KOPT-K1 (cell line): ENCODE results near the gene LMOD1.
"Not testable (repeated sequence)": the region's sequence is repeated elsewhere in the genome, so short reads cannot be mapped to it uniquely, and the experiment has no call there.

Experiments
- H3K27ac ChIP-seq: fragments of 200-600 bp; sonication (generic); 2 replicates; pipeline ENCODE4 v1.5.1; 2016; ENCODE audit warnings: antibody characterized with exemption, mild to moderate bottlenecking, low read depth, low read length; ENCODE audit not compliant: poor library complexity, severe bottlenecking
- H3K36me3 ChIP-seq: fragments of 200-600 bp; sonication (generic); 2 replicates; pipeline ENCODE4 v1.5.1; 2017; ENCODE audit warnings: antibody characterized with exemption, mild to moderate bottlenecking, low read length, moderate library complexity; ENCODE audit not compliant: insufficient read depth
- H3K9me3 ChIP-seq: fragments of 200-600 bp; sonication (generic); 2 replicates; pipeline ENCODE4 v1.5.1; 2017; ENCODE audit warnings: antibody characterized with exemption, low read length, mild to moderate bottlenecking; ENCODE audit not compliant: insufficient read depth, poor library complexity, severe bottlenecking

LMOD1 gene

DNA sequence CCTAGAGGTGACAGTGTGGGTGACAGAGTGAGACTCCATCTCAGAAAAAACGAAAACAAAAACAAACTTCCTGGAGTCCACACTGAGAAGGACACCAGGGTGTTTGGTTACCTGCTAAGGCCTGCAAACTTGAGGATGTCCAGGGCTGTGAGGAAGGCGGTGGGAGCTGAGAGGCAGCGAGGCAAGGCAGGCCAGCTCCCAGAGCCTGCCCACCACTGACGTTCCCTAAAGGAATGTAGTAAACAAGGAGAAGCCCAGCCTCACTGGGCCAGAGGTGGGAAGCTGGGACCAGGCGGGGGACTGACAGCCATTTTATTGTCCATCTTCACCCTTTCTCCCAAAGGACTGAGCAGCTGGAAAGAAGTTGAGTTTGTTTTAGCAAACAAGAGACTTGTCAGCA, 33.5 kb downstream of the LMOD1 start:
- H3K9me3 ChIP-seq, result no peaks in the 10 kb centered on the region
- H3K36me3 ChIP-seq, result no peaks in the 10 kb centered on the region
- H3K27ac ChIP-seq, result no peak overlapping the region

DNA sequence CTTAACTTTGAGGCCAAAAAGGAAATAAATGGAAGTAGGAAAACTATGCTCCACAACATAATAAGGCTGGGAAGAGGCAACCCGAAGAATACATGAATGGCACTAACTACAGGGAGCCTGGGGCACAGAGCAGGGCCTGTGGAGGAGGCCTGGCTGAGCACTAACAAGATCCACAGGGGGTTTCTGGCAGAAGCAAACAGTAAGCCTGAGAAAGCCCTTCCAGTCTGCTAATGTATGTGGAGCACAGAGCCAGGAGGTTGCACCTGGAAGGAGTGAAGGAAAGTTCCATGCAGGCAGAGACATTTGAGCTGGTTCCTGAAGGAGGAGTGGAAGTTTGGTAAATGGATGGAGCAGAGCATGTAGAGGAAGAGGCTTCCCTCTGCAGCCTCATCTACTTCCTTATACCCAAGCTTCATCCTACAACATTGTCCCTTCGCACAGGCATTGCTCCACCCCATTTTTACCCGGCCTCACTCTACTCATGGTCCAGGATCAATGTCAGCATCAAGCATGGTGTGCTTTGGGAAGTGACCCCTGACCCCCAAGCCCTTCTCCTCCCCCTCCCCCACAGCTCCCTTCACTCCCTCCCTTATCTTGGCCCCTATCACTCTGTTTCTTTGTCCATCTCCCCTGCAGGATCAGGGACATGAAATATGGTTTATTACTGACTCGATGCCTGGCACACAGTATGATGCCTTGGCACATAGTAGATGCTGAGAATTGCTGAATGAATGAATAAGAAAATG, 34.3 kb downstream of the LMOD1 start:
- Histone ChIP-seq H3K9me3 (no peaks in the 10 kb centered on the region), H3K27ac (no peak overlapping the region), H3K36me3 (no peaks in the 10 kb centered on the region)

DNA sequence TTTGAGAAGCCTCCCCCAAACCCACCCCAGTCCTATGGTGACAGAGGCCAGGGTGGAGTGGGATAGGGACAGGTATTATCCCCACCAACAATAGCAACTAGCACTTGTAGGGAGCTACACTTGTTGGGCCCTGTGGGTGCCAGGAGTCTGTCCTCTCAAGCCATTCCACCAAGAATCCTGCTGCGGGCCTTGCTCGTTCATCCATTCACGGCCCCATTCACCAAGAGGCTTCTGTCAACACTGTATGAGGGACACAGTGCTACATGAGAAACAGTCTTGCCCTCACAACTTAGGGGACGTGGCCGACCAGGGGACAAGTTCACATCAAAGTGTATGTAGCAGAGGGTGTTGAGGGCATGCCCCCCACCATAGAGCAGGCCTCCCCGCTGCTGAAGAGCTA, 38.7 kb downstream of the LMOD1 start:
- no peak overlapping the region for H3K27ac ChIP-seq
- H3K9me3 ChIP-seq, result no peaks in the 10 kb centered on the region
- H3K36me3 ChIP-seq, result no peaks in the 10 kb centered on the region

DNA sequence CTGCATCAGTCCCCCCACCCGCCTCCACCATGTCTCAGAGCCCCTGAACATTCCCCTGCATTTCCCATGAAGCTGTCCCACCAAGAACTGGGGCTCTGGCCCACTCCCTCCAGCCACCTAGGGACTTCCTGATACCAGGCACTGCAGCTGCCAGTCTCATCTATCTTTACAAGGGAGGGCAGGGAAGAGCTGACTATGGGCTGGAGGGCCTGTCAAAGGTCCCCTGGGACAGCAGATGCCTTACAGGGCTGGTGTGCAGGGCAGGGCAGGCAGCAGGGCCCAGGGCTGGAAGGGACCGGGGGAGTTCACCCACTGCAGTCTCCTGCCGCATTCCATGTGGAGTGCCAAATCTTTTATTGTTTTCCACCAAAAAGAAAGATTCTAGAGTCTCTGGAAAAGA, 40.0 kb downstream of the LMOD1 start:
- H3K36me3 ChIP-seq, result no peaks in the 10 kb centered on the region
- H3K9me3 ChIP-seq, result no peaks in the 10 kb centered on the region
- H3K27ac ChIP-seq, result no peak overlapping the region

DNA sequence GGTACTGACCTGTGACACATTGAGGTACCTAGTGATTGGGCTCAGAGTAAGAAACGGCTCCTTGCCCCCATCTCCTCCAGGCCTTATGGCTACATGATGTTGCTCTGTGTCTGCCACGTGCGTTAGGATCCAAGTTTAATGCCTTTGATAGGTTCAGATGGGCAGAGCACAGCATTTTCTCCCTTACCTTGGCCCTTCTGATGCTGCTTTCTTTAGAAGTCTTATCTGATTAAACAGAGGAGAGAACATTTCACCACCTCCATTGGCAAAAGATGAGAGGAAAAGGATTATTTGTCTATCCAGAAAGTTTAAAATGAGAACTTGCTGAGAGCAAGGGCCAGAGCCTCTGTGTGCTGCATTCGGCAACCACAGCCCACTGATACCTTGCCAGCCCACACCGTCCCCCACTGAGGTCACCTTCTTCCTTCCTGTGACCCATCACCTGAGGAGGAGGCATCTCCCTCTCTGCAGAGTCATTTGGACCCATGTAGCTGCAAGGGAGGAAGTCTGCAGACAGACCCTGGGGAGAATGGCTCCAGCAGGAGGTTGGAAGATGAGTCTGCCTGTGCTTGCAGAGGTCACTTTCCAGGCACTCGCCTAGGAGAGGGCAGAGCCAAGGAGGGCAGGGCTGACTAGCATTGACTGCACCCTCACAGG, 41.0 kb downstream of the LMOD1 start:
- no peaks in the 10 kb centered on the region for H3K9me3 ChIP-seq
- H3K36me3 ChIP-seq, result no peaks in the 10 kb centered on the region
- no peak overlapping the region for H3K27ac ChIP-seq

DNA sequence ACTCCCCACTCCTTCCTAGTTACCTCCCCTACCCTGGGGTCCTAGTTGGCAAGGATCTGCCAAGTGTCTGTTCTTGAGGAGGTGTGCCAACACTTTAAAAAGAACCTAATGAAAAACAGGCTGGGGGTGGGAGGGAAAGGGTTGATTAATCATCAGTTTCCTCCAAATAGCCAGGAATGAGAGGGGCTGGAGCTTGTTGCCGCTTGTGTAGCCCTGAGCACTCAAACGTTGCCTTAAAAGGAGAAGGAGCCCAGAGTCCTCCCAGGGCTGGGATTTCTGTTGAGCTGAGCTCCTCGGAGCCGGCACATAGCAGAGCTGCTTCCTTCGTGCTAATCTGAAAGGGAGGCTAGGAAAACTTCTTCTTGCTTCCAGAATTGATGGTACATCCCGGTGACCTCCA, 41.8 kb downstream of the LMOD1 start:
- Histone ChIP-seq H3K9me3 (no peaks in the 10 kb centered on the region), H3K36me3 (no peaks in the 10 kb centered on the region), H3K27ac (no peak overlapping the region)

DNA sequence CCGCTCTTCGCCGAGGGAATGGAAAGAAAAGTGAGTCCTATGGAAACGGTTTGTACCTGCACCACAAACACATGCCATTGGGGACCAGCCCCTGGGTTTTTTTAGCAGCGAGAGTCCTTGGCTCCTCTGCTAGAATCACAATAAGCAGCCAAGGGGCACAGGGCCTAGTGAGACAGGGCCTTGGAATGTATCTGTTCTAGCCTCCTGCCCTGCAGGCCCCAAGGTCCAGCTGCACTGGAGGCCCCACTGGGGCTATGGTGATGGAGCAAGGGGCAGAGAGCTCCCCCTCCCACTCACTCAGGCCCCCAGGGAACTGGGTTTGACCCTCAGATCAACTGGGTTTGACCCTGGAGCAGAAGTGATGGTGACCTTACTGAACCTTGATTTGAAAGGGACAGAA, 43.2 kb downstream of the LMOD1 start:
- H3K36me3 ChIP-seq, result no peaks in the 10 kb centered on the region
- H3K9me3 ChIP-seq, result no peaks in the 10 kb centered on the region
- H3K27ac ChIP-seq, result no peak overlapping the region

DNA sequence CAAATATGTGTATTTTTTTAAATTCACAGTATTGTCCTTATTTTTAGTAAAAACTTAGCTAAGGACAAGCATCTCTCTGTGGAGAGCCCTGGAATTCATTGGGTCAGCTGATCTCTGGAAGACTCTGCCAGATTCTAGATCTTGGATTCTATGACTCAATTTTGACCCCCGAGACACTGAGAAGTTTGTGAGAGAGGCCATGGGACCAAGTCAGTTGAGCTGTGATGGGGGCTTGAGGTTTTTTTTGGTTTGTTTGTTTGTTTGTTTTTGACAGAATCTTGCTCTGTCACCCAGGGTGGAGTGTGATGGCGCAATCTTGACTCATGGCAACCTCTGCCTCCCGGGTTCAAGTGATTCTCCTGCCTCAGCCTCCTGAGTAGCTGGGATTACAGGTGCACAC, 44.1 kb downstream of the LMOD1 start:
- Histone ChIP-seq H3K9me3 (no peaks in the 10 kb centered on the region), H3K36me3 (no peaks in the 10 kb centered on the region), H3K27ac (no peak overlapping the region)

DNA sequence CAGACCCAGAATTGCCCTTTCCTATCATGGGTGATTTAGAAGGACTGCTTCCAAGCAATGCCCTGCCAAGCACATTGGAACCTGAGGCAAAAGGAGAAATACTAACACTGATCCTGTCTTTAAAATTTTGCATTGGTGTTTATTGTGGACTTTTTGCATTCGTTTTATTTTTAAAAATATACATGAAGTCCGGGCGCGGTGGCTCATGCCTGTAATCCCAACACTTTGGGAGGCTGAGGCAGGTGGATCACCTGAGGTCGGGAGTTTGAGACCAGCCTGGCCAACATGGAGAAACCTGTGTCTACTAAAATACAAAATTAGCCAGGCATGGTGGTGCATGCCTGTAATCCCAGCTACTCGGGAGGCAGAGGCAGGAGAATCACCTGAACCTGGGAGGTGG, 45.3 kb downstream of the LMOD1 start:
- H3K9me3 ChIP-seq, H3K27ac ChIP-seq, H3K36me3 ChIP-seq: not testable (repeated sequence)

DNA sequence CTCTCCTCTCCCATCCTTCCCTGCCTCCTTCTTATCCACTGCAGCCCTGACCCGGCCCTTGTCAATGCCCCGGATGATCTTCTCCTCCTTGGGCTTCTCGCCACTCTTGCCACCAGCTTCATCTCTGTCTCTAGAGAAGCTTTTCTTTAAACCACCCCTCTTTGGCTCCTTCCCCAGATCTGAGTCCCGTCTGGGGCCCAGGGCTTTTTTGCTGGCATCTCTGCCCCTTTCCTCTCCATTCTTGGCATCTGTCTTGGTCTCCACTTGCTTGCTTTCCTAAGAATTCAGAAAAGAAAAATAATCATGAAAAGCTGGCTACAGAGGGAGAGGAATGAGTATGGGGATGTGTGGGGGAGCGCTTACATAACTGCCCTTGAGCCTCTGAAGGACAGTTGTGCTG, 45.9 kb downstream of the LMOD1 start:
- no peaks in the 10 kb centered on the region for H3K9me3 ChIP-seq
- no peaks in the 10 kb centered on the region for H3K36me3 ChIP-seq
- no peak overlapping the region for H3K27ac ChIP-seq

DNA sequence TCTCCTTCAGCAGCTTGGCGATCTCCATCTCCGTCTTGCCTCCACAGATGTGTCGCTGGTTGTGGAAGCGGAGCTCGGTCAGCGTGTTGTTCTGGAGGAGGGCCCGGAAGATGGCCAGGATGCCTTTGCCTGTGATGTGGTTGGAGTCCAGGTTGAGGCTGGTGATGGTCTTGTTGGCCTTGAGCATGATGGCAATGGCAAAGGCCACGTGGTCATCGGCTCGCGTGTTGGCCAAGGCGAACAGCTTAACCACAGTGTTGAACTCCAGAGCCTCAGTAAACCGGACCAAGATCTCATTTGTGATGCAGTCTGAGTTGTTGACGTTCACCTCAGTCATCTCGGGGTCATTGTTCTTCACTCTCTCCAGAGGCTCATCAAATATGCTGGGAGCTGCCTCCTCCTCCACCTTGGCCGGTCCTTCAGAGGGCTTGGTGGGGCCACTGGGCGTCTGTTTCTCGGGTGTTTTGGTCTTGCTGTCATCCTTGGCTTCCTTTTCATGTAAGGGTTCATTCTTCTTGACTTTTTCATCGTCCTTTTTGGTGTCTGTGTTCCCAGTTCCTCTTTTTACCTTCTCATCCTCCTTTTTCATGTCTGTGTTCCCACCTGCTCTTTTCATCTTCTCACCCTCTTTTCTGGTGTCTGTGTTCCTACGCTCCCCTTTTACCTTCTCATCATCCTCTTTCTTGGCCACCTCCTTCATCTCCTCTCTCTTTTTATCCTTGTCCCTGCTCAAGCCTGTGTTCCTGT, 46.5 kb downstream of the LMOD1 start:
- Histone ChIP-seq H3K9me3 (no peaks in the 10 kb centered on the region), H3K36me3 (no peaks in the 10 kb centered on the region), H3K27ac (no peak overlapping the region)

DNA sequence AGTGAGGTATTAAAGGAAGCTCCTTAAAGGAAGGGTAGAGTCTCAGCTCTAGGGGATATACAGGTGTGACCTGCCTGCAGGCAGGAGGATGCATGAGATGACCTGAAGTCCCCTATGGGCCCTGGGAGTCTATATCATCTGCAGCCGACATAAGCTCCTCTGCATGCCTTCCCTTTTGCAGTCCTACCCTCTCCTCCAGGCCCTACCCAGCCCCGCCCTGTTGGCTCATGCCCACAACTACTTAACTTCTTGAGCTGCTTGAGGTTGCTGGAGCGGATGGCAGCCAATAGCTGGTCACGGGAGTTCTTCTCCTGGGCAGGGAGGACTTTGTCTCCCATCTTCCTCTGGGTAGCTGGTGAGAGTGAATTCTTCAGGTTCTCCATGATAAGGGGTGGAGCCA, 47.4 kb downstream of the LMOD1 start:
- H3K9me3 ChIP-seq, result no peaks in the 10 kb centered on the region
- H3K27ac ChIP-seq, result no peak overlapping the region
- no peaks in the 10 kb centered on the region for H3K36me3 ChIP-seq

DNA sequence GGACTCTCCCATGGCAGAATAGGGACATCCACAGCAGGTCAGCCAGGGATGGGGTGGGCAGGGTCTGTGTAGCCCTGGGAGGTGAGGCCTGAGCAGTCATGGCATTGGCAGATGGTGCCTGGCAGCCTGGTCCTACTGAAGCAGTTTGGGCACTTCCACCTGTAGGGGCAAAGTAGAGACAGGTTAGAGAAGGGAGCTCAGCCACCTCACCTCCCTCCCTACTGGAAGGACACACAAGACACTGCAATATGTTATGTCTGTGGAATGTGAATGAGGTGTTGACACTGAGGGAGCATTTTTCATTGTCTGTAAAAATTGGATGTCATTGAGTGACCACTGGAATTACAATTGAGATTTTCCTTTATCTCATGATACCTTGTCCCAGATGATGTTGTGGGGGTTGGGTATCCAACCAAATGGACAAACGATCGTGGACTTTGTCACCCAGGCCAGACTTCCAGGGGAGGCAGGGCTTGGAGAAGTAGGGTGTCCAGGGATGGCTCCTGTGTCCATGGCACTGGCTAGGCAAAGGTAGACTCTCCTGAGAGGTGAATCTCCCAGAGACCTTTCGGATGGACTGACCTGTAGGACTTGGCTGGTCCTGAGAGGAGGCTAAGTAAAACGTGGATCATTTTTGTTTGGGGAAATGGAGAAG, 48.0 kb downstream of the LMOD1 start:
- Histone ChIP-seq H3K9me3 (no peaks in the 10 kb centered on the region), H3K36me3 (no peaks in the 10 kb centered on the region), H3K27ac (no peak overlapping the region)

DNA sequence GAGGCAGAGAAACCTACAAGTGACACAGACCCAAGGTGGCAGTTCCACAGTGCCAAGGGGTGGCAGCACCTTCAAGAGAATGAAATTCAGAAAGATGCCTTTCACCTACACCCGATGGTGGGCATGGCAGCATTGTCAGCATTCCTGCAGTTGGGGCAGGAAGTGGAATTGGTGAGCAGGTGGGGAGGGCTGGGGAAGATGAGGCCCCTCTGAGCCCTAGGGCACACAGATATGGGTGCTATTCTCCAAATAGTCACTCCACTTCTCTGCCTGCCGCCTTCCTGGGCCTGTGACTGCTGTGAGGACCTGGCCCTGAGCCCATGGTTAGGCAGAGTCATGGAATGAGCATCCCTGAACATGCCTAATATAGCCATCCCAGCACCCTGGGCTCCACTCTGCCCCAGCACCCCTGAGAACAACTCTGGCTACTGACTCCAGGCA, 49.4 kb downstream of the LMOD1 start:
- no peak overlapping the region for H3K27ac ChIP-seq
- no peaks in the 10 kb centered on the region for H3K36me3 ChIP-seq
- no peaks in the 10 kb centered on the region for H3K9me3 ChIP-seq
